Activated CD8-positive, alpha-beta memory T cell treated with anti-CD3 and anti-CD28 coated beads, Interleukin-2, amount 50 U/mL, for 24 hours (primary cell): ENCODE data around the gene SEC16B.

ENCODE experiments used
- DNase-seq: peaks from one replicate; pipeline ENCODE4 v3.0.0-alpha.2; 2020; ENCODE audit errors: extremely low read depth

SEC16B gene

DNA sequence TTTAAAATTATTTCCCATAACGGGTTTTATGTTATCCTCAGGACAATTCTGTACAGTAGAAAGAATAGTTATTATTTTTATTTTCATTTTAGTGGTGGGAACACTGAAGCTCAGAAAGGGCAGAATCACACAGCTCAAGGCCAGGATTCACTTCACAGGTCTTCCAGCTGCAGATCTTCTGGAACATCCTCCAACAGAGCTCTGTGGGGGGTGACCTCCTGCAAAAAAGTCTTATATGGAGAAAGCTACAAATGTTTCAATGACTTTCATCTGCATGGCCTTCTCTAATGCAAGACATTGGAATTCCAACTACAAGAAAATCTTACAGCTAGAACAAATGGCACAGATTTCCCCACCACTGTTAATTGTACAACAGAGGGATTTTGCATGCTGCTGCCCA, 64.2 kb downstream of the SEC16B start:
- DNase-seq = no peak

DNA sequence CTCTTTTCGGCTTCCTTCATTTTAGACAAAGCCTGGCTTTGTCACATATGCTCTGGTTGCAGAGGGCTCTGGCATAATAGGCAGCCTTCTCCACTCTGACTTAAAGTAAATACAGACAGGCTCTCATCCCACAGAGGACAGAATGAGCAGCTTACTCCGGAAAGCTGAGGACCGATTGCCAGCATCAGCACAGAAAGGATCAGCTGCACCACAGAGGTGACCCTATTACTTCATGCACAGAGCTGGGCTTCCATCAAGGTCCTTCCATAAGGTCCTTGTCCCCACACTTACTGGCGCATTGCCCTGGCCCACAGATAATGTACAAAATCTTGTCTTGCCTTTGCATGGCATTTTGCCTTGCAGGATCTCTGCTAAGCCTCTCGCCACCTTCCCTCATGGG, 67.6 kb downstream of the SEC16B start:
- no peak for DNase-seq

DNA sequence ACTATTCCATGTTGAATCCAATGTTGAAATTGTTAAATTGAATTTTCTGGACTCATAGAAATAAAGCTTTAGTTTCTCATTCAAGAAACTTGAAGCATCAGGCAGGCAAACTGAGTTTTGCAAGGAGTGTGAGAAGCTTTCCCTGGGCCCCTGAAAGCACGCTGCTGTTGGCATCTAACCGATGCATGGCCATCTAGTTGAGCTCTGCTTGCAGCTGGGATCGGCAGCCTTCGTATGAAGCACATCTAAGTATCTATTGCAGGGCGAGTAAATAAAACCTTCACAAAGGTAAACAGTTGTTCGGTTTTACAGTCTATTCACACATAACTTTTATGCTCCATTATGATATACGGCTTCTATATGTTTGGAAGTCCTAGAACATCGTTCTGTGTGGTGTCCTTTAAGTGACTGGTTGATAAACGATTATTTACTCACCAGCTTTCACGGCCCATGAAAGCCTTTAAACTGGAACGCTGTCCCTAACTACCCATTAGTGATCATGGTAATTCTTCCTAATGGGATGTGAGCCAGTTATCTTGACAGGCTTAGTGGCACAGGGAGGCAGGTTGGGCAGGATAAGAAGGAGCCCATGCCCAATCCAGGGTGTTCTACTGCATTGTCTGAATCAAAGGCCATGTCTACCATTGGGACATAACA, 71.7 kb downstream of the SEC16B start:
- DNase-seq = no peak

DNA sequence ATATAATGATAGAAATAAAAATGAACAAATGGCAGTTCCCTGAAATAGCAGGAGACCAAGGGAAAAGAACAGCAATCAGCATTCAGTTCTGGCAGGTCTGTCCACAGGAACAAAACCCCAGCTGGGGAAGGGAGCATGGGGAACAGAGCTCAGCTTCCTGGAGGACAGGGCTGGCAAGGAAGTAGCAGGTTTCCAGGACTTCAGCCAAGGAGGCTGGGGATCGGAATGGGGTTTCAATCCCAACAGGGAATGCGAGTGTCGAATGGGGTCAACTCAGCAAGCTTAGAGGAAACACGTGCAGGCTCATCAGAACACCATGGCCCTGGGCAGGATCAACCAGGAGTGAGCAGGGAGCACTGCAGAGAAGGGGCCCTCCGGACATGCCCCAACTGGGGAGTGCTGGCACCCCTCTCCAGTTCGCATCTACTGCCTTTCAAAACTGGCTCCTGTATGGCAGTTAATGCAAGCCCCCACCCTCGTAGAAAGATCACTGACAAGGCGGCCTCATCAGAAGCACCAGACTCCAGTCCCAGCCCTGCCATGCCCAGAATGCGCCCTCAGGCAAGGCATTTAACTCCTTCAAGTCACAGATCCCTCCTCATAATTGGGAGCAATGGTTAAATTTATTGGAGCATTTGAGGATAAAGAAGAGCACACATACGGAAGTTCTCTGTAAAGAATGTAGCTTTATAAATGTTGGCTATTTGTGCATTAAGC, 72.4 kb downstream of the SEC16B start:
- DNase-seq = no peak
